ENCODE measurements around the gene GRIN1. TPM values are rescaled to one million over a fixed set of nuclear protein-coding genes. Genes with fewer than 3 reads are reported as not detected.

The GRIN1 gene
- total and polyA plus RNA-seq, 4 donors = 0.06 to 0.51 (median 0.34) TPM

GRCh38 chr9:137213160-137214060 lies 74.5 kb downstream of the GRIN1 start:
- Histone ChIP-seq H3K27me3 (ENCODE audit: control insufficient read depth in 3 of 3, insufficient read depth in 3 of 3, low read length in 2 of 3) (no peaks in the 10 kb centered on the region), H3K9ac (ENCODE audit: insufficient read depth in 1 of 2, low read length in 2 of 2) (no peak overlapping the region), H3K4me1 (ENCODE audit: control insufficient read depth in 5 of 5, insufficient read depth in 5 of 5, low read length in 5 of 5) (peaks cover 0 to 10% (median 0%) of the 10 kb centered on the region in 5 donors), H3K27ac (ENCODE audit: low read depth in 1 of 2, low read length in 1 of 2) (no peak overlapping the region), H3K9me3 (ENCODE audit: control insufficient read depth in 4 of 4, insufficient read depth in 3 of 4, low read length in 3 of 4) (no peaks in the 10 kb centered on the region), H3K36me3 (ENCODE audit: control insufficient read depth in 4 of 4, insufficient read depth in 4 of 4, low read length in 4 of 4) (peaks cover 0 to 32% (median 6%) of the 10 kb centered on the region in 4 donors), H3K4me3 (no peak overlapping the region)
- no peak for TF ChIP-seq CTCF (IDR thresholded peaks at IDR 0.05; ENCODE audit: control extremely low read depth, extremely low read depth)
- ATAC-seq (ENCODE audit: insufficient read depth, low FRiP score) (no peak), DNase-seq (no peak)
- WGBS, 2 donors = 91 to 95% methylated on average over 48 to 49 of the region's 49 CpGs

DNA sequence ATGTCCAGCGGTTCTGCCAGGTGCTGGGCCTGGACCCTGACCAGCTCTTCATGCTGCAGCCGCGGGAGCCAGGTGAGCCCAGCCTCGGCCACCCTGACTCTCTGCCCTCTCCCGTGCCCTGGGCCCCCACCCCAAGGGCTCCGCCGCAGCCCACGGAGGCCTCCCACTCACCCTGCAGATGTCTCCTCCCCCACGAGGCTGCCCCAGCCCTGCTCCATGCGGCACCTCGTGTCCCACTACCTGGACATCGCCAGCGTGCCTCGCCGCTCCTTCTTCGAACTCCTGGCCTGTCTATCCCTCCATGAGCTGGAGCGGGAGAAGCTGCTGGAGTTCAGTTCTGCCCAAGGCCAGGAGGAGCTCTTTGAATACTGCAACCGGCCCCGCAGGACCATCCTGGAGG lies 75.7 kb downstream of the GRIN1 start:
- H3K9me3 ChIP-seq (ENCODE audit: control insufficient read depth in 4 of 4, insufficient read depth in 3 of 4, low read length in 3 of 4) = no peaks in the 10 kb centered on the region
- DNase-seq = no peak
- H3K4me3 ChIP-seq = no peak overlapping the region
- TF ChIP-seq CTCF (IDR thresholded peaks at IDR 0.05; ENCODE audit: control extremely low read depth, extremely low read depth) = no peak
- no peak overlapping the region for H3K9ac ChIP-seq (ENCODE audit: insufficient read depth in 1 of 2, low read length in 2 of 2)
- WGBS, 2 donors = 96 to 97% methylated on average over 19 of the region's 19 CpGs
- no peak overlapping the region for H3K27ac ChIP-seq (ENCODE audit: low read depth in 1 of 2, low read length in 1 of 2)
- H3K36me3 ChIP-seq (ENCODE audit: control insufficient read depth in 4 of 4, insufficient read depth in 4 of 4, low read length in 4 of 4) = peaks cover 0 to 26% (median 3%) of the 10 kb centered on the region in 4 donors
- ATAC-seq (ENCODE audit: insufficient read depth, low FRiP score) = no peak
- no peaks in the 10 kb centered on the region for H3K27me3 ChIP-seq (ENCODE audit: control insufficient read depth in 3 of 3, insufficient read depth in 3 of 3, low read length in 2 of 3)
- peaks cover 0 to 14% (median 0%) of the 10 kb centered on the region in 5 donors for H3K4me1 ChIP-seq (ENCODE audit: control insufficient read depth in 5 of 5, insufficient read depth in 5 of 5, low read length in 5 of 5)

GRCh38 chr9:137215196-137215986 lies 76.4 kb downstream of the GRIN1 start:
- Histone ChIP-seq H3K4me1 (ENCODE audit: control insufficient read depth in 5 of 5, insufficient read depth in 5 of 5, low read length in 5 of 5) (peaks cover 0 to 14% (median 0%) of the 10 kb centered on the region in 5 donors), H3K36me3 (ENCODE audit: control insufficient read depth in 4 of 4, insufficient read depth in 4 of 4, low read length in 4 of 4) (peaks cover 0 to 26% (median 3%) of the 10 kb centered on the region in 4 donors), H3K9ac (ENCODE audit: insufficient read depth in 1 of 2, low read length in 2 of 2) (no peak overlapping the region), H3K27me3 (ENCODE audit: control insufficient read depth in 3 of 3, insufficient read depth in 3 of 3, low read length in 2 of 3) (no peaks in the 10 kb centered on the region), H3K4me3 (no peak overlapping the region), H3K9me3 (ENCODE audit: control insufficient read depth in 4 of 4, insufficient read depth in 3 of 4, low read length in 3 of 4) (no peaks in the 10 kb centered on the region), H3K27ac (ENCODE audit: low read depth in 1 of 2, low read length in 1 of 2) (no peak overlapping the region)
- ATAC-seq (ENCODE audit: insufficient read depth, low FRiP score) (no peak), DNase-seq (no peak)
- TF ChIP-seq CTCF (IDR thresholded peaks at IDR 0.05; ENCODE audit: control extremely low read depth, extremely low read depth) = no peak
- 95 to 96% methylated on average over 19 to 22 of the region's 22 CpGs for WGBS, 2 donors
